Frontal cortex (tissue), 4 donors: ENCODE results near the gene SDC4. TPM values are rescaled to one million over a fixed set of nuclear protein-coding genes. Genes with fewer than 3 reads are reported as not detected.

ENCODE experiments used
- DNase-seq, 2 donors: peaks; one replicate each; pipeline ENCODE4 v3.0.0; 2012; ENCODE audit warnings: low spot score in 2 of 2
- FAIRE-seq: peaks from 2 replicates; lab custom pipeline; 2012; peaks lifted over from hg19 to GRCh38; lab: Jason Lieb, UNC
- total RNA-seq: library from RNA; depleted of rRNA; stranded (reverse); fragments of >200 nt; gene quantifications from one replicate; pipeline ENCODE4 v1.2.3, GENCODE V29; 2014
- donor health status: control.
- donor health status: control.
- donor health status: control.

SDC4 gene
- total RNA-seq, 1 donor from 2014 or later = 0.82 TPM

DNA sequence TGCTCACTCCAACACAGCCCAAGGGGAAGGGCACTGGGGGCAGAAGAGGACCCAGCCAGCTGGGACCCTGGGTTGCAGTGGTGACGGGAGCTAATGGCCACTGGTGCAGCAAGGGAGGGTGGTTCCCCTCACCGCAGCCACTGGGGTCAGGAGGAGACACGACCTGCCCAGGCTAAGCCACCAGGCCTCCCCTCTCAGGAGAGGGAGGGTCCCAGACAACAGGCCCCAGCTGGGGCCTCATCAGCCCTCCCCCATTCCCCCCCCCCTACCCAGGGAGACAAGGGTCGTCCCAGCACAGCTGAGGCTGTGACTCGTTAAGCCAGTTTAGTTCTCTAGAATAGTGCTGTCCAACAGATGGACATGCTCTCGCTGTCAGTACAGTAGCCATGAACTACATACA lies 22.9 kb downstream of the SDC4 start:
- DNase-seq = no peak
- no peak for FAIRE-seq

DNA sequence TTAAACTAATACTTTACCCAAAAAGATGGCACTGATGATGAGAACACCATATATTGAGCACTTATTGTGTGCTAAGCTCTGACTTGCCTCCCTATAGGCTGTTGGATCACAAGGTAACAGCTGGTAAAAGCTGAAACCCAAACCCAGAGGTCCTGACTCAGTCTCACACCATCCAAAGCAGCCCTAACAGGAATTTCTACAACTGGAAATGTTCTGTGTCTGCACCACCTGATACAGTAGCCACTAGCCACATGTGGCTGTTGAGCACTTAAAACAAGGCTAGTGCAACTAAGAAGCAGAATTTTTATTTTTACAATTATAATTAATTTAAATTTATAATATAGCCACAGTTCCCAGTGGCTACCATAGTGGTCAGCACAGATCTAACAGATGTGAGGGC lies 24.5 kb downstream of the SDC4 start:
- no peak for DNase-seq
- FAIRE-seq = no peak

GRCh38 chr20:45322952-45323383 lies 25.3 kb downstream of the SDC4 start:
- peak; percentile 66 to 69 for DNase-seq
- FAIRE-seq = no peak

DNA sequence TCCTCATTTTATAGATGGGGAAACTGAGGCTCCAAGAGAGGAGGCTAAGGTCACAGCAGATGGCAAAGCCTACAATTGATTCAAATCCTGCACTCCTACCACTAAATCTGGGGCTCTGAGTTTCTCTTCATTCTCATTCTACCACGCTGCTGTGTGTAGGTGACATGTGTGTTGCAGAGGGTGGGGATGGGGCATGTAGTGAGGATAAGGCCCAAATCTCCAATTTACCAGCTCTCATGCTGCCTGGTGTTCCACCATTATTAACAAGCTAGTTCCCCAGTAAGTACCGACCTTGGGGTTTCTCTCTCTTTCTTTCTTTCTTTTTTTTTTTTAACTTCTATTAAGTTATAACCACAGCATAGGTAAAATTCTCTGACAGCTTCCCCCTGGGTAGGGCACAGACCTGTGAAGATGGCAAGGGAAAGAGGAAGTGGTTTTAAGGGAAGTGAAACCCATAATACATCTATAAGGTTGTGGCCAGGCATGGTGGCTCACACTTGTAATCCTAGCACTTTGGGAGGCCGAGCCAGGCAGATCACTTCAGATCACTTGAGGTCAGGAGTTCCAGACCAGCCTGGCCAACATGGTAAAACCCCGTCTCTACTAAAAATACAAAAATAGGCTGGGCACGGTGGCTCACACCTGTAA lies 27.2 kb downstream of the SDC4 start:
- no peak for FAIRE-seq
- DNase-seq = no peak

DNA sequence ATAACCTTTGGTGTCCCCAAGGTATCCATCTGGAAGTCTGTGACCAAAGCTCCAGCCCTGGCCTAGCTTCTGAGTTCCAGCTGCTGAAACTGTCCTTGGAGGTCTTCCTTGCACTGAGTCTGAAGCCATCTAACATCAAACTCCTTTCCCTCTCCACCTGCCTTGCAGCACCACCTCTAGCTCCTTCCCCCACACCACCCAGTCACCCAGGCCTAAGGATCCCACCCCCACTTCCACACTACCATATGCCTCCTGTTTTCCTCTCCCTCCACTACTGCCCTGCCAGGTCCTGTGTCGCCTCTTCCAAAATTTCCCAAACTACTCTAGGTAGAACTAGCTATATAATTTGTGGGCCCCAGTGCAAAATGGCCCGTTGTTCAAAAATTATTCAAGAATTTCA lies 29.3 kb downstream of the SDC4 start:
- no peak for DNase-seq
- no peak for FAIRE-seq

- FAIRE-seq (no peak), DNase-seq (no peak)
Measured at GRCh38 chr20:45318386-45318939, 29.8 kb downstream of the SDC4 start.

DNA sequence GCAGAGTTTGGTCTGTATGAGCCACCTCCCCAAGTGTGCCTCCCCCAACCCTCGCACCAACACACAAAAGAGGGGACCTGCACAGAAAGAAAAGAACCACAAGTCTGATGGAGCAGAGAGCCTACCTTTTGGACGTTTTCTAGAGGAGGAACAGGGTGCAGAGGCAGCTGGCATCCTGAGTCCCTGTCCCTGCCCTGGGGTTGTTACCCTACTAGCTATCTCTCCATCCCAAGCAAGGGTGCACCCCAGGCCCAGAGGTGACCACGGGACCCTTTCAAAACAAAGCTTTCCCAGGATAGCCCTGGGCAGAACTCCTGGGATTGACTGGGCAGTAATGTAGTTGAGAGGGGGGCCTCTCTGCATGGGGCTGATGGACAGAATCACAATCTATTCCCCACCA lies 30.4 kb downstream of the SDC4 start:
- DNase-seq = no peak
- FAIRE-seq = no peak

GRCh38 chr20:45316150-45317080 lies 31.8 kb downstream of the SDC4 start:
- no peak for FAIRE-seq

DNA sequence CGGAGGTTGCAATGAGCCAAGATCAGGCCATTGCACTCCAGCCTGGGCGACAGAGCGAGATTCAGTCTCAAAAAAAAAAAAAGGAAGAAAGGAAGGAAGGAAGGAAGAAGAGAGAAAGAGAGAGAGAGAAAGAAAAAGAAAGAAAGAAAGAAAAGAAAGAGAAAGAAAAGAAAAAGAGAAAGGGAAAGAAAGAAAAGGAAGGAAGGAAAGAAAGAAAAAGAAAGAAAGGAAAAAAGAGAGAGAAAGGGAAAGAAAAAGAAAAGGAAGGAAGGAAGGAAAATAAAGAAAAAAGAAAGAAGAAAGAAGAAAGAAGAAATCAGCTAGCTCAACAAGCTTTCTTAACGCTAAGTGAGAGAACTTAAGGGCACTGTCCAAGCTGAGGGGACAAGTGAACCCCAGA lies 32.6 kb downstream of the SDC4 start:
- FAIRE-seq = no peak

More at GRCh38 chr20:45316150-45317080, 31.8 kb downstream of the SDC4 start:
- no peak for DNase-seq

GRCh38 chr20:45313943-45314342 lies 34.3 kb downstream of the SDC4 start:
- peak in 1 of 2 donors; percentile 8 for DNase-seq
- FAIRE-seq = no peak

More for the DNA sequence above, 32.6 kb downstream of the SDC4 start:
- no peak for DNase-seq

DNA sequence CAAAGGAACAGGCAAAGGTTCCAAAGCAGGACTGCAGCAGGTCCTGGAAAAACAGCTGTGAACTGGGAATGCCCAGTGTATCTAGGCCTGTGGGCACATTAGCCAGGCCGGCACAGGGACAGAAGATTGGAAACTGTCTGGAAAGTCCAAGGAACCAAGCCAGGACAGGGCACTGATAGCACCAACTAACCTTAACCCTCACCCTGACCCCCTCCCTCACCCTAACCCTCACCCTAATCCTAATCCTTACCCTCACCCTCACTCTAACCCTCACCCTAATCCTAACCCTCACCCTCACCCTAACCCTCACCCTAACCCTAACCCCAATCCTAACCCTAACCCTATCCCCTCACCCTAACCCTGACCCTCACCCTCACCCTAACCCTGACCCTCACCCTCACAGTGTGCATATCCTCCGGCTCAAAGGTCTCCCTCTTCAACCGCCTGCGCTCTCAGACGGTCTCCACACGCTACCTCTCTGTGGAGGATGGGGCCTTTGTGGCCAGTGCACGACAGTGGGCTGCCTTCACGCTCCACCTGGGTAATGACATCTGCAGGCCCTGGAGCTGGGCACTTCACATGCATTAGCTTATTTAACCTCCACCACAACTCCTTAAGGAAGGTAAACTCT lies 35.0 kb downstream of the SDC4 start:
- DNase-seq (peak in 1 of 2 donors; percentile 24), FAIRE-seq (no peak)

DNA sequence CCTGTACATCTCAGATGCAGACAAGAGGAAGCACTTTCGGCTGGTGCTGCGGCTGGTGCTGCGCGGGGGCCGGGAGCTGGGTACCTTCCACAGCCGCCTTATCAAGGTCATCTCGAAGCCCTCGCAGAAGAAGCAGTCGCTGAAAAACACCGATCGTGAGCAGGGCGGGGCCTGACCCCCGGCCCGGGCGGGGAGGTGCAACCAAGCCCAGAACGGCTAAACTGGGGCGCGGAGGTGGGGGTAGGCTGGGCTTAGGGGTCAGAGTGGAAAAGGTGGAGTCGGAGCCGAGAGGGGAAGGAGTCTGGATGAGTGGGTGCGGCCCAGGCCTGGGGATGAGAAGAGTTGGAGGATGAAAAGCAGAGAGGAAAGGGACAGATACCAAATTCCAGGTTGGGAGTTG lies 36.0 kb downstream of the SDC4 start:
- peak in 1 of 2 donors; percentile 6 for DNase-seq
- no peak for FAIRE-seq

DNA sequence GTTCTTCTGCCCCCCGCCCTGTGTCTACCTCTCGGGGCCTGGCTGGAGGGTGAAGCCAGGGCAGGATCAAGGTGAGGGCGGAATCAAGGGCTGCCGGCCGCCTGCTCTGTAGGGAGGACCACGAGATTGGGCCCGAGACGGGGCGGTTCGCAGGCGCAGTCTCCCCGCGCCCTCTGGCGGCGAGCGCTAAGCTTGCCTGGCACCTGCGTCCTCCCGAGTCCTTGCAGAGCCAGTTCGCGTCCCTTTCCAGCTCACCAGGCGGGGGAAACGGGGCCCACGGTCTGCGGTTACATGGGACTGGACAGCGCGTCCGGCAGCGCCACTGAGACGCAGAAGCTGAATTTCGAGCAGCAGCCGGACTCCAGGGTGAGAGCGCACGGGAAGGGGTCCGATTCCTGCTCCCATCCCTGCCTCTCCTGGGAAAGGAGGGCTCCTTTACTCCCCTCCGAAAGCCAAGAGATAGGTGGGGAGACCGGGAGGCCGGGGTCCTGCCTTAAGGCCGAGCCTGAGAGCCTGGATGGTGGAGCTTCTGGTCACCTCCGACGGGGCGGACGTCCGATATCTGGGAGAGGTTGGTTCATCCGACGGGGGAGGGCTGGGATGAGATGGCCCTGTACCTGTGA lies 36.5 kb downstream of the SDC4 start:
- FAIRE-seq = no peak

DNA sequence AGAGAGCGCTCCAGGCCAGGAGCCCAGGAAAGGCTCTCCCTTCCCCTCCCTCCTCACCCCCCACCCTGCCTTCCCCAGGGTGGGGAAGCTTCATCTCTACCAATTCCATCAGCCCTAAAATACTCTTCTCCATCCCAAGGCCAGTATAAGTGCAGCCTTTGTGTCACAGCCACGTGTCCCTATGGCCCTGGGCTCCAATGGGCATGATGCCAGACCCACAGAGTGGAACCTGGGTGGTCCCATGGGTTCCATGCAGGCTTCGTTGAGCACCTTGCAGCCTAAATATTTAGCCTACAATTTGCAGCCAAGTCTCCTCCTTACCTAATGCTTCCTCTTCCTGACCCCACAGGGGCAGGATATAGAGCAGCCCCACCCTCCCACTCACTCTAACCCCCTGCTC lies 39.1 kb downstream of the SDC4 start:
- FAIRE-seq (no peak), DNase-seq (no peak)

More for the DNA sequence above, 36.5 kb downstream of the SDC4 start:
- DNase-seq = peak; percentile 64 to 80

DNA sequence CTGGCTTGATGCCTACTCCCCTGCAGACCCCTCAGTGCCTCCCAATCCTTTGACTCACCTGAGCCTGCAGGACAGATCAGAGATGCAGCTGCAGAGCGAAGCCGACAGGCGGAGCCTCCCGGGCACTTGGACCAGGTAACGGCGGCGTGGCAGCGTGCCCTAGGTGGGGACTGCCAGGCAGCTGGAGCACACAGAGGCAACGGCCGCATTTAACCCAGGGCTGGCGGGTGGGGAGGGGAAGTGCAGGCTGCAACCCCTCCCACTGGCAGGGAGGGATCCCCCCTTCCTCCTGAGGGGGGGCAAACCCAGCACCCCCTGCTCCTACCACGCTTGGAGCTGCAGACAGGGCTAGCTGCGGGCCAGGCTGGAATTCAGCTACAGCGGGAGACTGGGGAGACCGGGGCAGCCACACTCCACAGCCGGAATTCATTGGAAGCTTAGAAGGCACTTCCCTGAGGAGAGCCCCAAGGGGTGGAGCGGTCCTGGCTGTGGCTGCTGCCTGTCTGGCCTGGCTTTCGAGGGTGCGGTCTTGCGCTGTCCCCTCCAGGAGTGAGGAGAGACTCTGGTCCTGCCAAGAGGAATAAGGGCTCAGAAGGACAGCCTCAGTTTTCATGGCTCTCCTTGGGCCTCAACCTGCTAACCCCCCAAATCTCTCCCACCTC lies 40.0 kb downstream of the SDC4 start, which contains the start of gene MATN4:
Gene MATN4, minus strand, starts transcription at position 183 of the 662 bp plus-strand sequence. CDS start 2,717 bp downstream, outside the sequence.
- FAIRE-seq (no peak), DNase-seq (peak in 1 of 2 donors; percentile 14)

- FAIRE-seq = no peak
- DNase-seq = no peak
Measured at GRCh38 chr20:45307076-45307640, 41.1 kb downstream of the SDC4 start.

DNA sequence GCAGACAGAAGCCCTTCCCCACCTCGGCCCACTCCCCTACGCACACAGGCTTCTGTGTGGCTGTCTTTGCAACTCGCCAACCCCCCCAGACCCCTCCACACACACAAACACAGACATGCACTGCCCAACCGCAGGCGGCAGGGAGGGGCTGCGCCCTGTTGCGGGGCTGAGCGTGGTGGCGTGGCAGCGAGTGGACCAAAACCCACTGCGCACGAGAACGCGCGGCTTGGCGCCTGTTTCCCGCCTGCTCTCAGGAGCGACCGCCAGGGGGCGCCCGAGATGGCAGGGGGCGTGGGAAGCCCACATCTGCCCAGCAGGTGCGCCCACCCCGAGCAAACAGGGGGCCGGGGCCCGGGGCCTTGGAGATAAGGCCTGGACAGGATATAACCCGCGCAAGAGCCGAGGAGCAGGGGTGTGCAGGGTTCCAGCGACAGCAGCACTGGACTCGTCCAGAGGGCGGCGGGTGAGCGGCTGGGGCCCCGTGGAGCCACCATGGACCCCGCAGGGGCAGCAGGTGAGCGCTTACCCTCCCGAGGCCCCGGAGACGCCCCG lies 41.7 kb downstream of the SDC4 start, which contains the start of gene RBPJL:
Gene RBPJL, plus strand, starts transcription at position 410 of the 552 bp plus-strand sequence. Its CDS starts 83 bp downstream, at position 493.
- FAIRE-seq = no peak
- peak in 1 of 2 donors; percentile 18 for DNase-seq

DNA sequence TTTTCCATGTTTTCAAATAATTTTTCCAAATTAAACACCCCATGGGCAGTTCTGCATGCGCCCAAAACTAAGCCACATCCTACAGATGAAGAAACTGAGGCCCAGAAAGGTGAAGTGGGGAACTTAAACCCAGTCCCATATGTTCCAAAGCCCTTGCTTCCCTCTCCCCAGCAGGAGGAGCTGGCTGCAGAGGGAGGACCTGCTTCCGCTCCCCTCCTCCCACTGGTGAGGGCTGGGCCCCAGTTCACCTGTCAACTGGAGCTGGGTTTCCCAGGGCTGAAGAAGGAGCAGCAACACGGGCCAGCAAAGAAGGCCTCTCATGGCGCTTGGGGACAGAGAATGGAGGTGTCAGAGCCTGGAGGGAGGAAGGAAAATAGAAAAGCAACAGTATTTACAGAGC lies 43.0 kb downstream of the SDC4 start:
- DNase-seq (peak in 1 of 2 donors; percentile 18), FAIRE-seq (no peak)
